NCI-H2196 treated with DMSO at 0.1 percent for 48 hours (cell line): ENCODE data around the gene SUPT3H.

ENCODE experiments used
- DNase-seq: peaks from one replicate; lab custom pipeline; 2025; ENCODE audit not compliant: unreplicated experiment; lab: John Stamatoyannopoulos, UW

SUPT3H gene

DNA sequence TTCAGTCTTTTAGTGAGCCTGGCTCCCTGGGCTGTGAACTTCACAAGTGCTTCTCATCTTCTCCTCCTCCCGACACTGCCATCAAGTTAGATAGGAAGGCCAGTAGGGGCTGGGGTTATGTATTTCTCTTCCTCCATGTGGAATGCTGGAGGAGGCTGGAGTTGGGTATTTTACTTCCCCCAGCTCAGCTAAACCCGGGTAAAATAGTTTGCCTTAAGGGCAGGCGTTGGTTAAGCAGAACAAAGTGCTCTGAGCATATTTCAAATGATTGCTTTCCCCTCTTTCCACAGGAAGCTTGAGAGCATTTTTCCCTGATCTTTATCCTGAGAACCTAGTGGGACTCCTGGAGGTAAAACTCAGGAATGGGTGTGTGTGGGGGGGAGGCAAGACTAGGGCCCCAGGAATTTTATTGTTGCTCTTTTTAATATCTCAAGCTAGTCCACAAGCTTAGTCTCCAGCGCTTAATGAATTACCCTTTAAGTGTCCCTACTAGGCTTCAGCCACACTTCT, 16.9 kb upstream of the SUPT3H start:
- DNase-seq = no peak

DNA sequence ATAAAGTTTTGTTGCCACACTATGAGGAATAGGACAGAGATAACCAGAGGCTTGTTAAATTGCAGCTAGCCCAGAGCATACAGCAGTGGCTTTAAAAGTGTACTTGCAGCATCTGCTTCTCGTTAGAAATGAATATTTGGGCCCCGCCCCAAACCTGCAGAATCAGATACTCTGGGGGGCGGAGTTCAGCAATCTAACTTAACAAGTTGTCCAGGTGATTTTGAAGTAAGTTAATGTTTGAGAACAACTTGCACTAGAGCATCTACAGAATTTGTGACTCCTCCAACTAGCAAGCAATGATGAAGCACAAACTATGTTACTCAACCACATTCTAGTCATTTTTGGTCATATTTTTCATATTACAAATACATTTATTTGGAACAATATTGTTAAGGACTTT, 10.6 kb upstream of the SUPT3H start:
- no peak for DNase-seq

DNA sequence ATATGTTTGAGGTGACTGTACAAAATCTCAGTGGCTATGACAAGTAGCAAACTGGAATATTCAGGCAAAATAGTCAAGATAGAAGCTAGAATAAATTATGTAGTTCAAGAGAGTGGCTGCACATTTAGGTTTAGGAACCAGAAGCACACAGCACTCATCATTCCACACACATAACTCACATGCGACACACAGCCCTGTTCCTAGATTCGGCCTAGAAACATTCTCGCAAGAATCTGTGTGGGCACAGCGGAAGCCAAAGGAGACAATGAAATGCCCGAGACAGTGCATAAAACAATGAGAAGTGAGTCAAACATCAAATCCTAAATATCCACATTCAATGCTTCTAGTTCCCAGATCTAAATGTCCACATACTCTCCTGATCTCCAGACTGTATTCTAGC, 9.5 kb upstream of the SUPT3H start:
- no peak for DNase-seq

DNA sequence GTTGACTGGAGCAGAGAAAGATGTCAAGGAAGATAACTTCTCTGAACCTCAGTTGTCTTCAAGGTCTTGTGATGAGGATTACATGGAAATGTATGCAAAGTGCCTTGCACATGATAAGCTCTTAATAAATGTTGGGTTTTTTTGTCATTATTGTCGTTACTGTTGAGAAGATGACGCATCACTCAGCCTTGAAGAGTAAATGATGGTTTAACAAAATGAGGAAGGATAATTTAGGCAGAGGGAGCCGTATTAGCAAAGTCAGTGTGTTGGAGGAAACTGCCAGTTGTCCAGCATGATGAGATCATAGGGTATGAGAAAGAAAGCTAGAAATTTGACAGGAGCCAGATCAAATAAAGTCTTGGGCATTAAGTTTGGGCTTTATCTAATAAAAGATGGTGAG, 8.8 kb upstream of the SUPT3H start:
- no peak for DNase-seq

DNA sequence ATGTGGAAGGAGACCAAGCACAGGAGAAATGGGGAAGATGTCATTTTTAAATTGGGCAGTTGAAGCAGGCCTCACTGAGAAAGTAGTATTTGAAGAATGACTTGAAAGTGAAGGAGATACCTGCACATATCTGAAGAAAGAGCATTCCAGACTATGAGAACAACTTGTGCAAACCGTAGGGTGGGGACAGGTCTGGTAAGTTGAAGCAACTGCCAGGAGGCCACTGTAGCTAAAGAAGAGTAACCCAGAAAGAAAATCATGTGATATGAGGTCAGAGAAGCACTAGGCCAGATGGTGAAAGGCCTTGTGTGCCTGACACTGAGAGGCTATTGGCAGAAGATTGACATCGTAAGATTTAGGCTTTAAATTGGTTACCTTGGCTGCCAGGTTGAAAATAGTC, 4.7 kb upstream of the SUPT3H start:
- no peak for DNase-seq

DNA sequence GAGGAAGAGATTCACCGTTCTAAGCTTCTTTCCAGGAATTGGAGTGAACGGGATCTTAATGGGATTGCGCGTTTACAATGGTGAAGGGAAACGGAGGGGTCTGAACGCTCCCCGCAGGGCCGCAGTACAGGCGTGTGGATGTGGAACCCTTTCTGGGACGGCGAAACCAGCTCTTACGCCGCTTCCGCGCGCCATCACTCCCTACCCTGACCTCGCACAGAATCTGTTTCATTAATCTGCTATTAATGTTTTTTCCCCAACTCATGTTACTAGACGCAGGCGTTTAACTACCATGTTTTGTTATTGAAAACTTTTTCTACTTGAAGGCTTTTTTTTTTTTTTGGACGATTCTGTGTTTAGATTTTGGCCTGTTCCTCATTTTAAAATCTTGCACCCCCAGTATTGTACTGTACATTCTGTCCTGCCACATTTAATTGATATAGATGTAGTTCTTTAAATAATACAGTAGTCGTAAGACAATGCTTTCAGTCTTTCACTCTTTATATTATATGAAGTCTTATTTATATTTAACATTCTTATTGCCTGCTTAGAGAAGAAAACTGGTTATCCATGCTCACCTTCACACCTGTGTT, 696 bp upstream of the SUPT3H start:
- no peak for DNase-seq

DNA sequence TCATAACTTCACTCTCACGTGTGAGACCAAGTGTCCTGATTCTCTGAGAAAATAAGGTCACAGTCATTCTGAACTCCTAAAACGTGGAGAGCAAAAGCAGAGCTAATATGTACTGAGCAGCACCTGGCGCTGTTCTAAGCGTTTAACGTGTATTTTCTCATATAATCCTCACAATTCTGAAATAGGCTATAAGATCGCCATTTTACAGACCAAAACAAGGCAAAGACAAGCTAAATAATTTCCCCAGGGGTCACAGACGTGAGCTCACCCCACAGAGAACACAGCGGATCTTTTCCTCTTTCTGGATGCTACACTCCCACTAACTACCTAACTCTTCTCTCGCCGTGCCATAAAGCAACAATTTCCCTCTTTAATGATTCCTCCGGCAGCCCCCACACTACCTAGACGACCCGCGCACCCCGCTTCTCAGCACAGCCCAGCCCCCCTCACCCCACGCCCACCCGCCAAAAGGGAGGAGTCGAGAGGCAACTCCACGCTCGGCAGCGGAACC, 636 bp downstream of the SUPT3H start:
- DNase-seq = no peak

DNA sequence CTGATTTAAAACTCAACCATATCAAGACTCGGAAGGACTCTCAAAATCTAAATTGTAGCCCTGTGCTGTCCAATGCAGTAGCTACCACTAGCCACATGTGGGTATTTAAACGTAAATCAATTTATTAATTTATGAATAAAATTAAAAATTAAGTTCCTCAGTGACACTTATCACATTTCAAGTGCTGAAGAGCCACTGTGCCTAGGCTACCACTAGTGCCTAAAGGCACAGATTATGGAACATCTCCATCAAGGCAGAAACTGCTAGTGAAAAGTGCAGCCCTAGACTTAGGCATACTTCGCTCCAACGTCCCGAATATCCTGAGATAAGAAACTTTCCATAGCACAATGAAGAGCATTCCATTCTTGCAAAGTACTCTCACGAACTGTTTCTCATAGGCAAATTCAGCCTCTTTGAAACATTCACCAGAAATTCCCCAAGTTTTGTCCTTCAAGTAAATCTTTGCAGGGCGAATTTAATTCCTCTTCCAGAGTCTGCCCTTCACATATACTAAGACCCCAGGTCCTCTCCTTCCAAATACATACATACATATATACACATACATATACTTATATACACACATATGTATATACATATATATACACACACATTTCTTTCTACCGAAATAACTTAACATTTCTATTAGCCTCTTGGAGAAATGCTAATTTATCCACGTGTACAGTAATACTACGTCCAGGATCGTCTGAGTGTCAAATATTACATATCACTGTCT, 1.3 kb downstream of the SUPT3H start:
- no peak for DNase-seq

DNA sequence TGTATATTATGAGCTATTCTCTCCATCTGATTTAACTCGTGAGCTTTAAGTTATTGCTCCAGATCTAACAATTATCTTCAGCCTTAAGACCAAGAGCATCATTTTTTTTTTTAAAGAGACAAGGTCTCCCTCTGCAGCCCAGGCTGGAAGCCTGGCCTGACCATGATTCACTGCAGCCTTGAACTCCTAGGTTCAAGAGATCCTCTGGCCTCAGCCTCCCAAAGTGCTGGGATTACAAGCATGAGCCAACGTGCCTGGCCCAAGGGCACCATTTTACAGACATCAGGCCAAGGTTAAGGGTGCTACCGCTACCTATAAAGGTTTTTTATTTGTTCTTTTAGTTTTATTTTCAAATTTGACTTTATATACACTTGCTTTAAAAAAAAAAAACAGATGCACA, 2.3 kb downstream of the SUPT3H start:
- no peak for DNase-seq

DNA sequence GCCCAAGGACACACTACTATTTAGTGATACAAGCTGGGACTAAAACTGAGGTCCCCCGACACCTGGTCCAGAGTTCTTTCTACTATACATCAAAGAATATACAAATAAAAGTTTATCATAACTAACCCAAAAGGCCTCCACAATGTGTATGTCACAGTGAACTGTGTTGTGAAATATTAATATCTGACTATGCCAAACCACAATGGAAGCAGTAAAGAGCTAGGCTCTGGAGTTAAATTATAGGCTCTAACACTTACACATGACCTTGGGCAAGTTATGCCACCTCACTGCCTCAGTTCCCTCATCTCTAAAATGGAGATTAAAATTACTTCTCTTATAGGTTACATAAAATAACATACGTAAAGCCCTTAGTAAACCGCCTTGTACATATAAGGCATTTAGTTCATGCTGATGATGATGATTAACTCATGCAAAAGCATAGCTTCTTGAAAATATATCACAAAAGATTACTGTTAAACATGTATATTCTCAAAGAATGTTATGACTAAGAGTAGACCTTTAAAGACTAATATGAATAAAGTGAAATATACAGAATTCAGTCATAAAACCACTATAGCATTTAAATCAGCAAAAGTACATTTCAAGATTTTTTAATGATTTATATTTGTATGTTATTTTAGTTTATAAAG, 5.7 kb downstream of the SUPT3H start:
- DNase-seq = no peak

DNA sequence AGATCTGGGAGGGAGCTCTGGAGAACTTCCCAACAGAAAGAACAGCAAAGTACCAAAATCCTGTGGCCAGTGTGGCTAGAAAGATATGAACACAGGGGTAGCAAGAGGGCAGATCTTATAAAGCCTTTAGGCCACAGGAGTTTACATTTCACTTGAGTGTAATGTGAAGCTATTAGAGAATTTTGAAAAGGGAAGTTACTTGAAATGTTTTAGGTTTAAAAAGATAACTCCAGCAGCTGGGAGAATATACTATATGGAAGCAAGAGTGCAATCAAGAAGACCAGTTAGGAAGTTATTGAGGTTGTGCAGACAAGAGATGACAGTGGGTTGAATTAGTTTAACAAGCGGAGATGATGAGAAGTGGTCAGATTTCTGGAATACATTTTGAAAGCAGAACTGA, 7.9 kb downstream of the SUPT3H start:
- DNase-seq = no peak

DNA sequence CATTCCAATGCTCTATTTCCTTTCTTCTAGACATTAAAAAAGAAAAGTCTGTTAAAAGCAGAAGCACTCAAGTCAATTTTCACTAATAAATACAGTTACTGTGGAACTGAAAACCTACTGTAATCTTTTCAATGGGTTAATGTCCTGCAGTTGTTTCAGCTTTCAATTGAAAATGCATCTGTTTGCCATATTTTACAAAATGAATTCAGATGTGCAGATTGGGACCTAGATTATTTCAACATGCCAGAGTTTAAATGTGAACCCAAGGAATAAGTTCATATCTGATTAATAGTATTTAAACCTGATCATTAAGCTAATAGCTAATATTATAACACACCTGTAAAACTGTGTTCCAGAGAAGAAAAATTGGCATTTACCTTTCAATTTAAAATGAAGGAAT, 9.7 kb downstream of the SUPT3H start:
- DNase-seq = no peak

DNA sequence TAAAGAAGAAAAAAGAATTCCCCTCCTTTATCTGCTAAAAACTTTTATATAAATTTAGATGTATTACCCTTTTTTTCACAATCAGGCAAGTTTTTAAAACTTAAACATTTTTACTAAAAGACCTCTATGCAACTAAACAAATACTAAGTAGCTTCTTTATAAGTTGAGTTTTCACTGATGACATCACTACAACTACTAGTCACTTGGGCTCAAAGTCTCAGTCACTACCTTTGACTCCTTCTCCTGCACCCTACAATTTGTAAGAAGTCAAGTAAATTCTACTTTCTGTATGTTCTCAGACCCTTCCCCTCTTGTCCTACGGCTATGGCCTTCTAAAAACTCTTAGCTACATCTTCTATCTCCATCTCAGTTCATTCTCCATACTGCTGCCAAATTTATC, 11.2 kb downstream of the SUPT3H start:
- DNase-seq = no peak

DNA sequence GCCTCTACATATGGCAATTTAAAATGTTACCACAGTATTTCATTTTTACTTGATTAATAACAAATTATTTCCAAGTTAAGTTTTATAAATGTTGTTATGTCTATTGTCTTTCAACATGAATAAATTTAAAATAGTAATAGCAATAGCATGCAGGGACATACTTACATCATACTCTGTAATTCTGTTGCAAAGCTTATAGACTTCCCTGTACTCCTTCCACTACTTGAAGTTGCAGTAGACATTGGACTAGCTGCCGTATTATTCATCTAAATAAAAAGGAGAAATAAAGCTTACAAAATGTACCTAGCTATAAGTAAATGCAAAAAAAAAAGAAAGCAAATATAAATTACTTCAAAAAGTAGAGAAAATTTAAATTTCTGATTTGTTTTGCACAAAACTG, 12.7 kb downstream of the SUPT3H start:
- DNase-seq = no peak

DNA sequence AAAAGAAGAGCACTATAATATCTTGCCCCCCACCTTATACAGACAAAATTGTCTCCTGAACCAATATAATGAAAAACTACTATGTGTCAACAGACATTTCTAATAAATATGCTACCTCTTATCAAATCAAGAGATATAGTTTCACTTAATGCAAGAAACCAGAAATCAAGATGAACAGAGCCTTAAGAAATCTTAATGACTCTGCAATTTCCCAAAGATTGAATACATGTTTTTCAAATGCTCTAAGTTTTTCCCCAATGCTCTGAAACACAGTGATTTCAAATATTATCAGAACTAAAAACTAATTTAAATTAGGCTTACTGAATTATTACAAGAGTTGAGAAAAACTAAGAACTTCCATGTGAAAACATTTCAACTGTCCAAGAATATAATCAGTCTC, 13.3 kb downstream of the SUPT3H start:
- no peak for DNase-seq

DNA sequence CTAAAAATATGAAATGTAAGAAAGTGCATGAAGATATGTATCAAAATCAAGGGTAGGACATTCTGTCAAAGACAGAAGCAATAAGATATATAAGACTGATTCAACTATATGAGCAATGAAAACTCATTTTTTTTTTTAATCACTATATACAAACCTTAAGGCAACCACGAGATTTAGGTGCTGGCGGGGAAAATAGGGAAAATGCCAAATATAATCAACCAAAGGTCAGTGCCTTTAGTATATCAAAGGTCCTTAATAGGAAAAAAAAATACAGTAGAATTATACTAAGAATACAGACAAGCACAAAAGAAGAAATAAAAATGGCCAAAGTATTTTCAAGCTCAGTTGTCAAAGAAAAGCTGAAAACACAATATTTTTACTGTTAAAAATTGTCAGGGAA, 24.1 kb downstream of the SUPT3H start:
- no peak for DNase-seq

DNA sequence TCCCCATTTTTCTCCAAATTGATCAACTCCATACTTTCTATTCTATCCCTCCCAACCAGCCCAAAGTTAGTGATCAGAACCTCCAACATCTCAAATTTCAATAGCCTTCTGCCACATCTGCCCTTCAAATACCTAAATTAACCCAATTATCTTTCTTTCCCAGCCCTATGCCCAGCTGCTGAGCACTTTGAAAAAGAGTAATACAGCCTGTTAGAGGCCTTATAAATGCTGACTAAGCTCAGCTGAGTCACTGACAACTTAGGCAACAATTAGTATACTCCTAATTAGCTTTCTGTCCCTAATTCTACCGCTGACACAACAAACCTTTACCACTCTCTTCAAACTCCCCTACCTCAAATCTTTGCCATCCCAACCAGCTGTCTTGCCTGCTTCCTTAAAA, 26.1 kb downstream of the SUPT3H start:
- DNase-seq = no peak

DNA sequence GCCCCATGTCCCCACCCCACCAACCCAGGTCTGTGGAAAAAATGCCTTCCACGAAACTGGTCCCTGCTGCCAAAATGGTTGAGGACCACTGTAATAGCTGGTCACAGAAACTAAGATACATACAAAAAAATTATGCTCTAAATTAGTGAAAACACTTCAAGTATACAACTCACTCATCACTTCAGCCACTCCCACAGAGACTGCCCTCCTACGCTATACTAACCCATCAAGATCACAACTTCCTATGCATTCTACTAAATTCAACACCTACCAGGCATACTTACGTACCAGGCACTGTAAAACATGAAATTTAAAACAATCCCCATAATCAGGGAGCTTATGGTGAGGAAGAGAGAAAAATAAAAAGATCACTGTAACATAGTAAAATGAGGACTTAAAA, 26.7 kb downstream of the SUPT3H start:
- DNase-seq = no peak

DNA sequence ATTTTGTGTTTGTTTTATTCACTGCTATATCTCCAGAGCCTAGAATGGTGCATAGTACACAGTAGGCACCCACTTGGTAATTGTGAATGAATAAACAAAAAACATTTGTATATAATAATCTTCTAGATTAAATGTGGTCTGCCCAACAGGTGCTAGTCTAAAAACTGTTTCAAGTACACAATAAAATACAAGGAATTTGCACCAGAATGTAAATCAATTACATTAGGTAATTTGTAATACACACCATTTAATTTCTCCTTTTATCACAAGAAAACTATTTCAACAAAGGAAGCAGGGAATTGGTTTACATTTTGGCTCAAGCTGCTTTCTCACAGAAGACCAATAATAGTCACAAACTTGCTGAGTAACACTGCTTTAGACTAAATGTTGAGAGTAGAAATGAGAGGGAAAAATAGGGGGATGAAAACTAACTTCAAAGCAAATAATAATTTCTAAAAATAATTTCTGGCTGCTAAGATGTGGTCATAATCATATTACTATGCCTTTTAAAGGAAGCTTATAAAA, 27.5 kb downstream of the SUPT3H start:
- DNase-seq = no peak

DNA sequence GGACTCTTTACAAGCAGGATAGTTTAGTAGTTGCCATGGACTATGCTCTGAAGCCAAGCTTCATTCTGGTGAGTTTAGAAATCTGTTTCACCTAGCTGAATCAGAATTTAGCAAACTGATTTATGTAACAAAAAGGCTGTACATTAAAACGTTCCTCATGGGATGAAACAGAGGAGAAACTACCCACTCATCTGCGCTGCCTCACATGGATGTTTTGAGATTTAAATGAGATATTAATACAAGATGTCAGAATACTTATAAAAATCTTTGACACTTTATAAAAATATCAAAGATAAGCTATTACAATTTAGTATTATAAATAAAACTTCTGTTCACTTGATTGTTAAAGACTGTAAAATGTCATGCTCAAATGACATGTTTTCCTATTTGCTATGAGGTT, 32.8 kb downstream of the SUPT3H start:
- DNase-seq = no peak

DNA sequence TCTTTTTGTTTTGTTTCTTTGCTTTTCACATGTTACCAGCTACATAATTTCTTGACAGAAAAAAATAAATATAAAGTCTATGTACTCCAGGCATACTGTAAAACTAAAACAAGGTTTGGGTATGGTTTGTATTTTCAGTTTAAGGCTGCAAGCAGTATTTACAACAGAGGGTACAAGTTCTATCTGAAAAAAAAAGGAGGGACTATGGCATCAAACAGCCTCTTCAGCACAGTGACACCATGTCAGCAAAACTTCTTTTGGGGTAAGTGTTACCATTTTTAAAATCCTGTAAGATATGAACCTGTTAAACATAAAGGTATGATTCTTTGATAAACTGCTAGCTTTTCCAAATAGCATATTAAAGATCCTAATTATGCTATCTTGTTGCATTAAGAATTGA, 49.2 kb downstream of the SUPT3H start:
- no peak for DNase-seq

DNA sequence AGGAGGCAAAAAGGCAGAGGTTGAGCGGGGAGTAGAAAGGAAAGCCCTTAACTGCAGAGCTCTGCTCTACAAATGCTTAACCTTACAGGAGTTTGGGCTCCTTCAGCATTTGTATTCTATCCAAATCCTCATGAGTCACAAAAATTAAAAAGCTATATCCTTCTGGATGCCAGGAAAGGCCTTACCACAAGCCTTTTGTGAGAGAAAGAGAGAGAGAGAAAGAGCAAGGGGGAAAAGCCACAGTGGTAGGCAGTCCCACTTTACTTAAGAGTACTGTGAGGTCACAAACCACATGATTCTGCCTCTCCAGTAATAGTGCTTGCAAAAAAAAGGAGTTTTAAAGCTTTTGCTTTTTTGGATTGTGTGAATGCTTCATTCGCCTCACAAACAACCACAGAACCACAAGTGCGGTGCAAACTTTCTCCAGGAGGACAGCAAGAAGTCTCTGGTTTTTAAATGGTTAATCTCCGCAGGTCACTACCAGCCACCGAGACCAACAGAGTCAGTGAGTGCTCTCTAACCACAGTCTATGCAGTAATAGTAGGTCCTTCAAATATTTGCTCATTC, 49.7 kb downstream of the SUPT3H start, which contains the start of gene RUNX2:
TSS of gene RUNX2 (plus strand) at position 375 of the 567 bp plus-strand sequence. CDS start 397 bp downstream, outside the sequence.
- DNase-seq = no peak
